ENCODE results near the gene LRP1.

The LRP1 gene

DNA sequence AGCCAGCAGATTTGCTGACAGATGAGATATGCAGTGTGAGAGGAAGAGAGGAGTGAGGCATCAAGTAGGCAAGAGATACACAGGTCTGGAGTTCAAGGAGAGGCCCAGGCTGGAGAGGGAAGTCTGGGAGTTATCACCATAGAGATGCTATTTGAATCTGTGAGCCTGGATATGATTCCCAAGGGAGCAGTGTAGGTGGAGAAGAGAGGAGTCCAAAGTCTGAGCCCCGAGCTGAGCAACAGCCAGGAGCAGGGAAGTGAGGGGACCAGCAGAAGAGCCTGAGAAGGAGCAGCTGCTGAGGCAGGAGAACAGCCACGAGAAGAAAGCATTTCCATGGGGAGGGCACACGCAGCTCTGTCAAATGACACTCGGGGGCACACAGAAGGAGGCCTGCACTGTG is 68.2 kb downstream of the LRP1 start:
- no peak for DNase-seq

DNA sequence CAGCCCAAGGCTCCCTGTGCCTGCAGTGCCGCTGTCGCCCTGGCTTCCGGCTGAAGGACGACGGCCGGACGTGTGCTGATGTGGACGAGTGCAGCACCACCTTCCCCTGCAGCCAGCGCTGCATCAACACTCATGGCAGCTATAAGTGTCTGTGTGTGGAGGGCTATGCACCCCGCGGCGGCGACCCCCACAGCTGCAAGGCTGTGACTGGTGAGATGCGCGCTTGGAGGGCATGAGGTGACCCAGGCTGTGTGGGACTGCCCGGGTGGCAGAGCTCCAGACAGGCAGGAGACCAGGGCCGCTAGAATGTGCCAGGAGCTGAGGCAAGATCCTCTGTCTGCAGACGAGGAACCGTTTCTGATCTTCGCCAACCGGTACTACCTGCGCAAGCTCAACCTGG is 68.7 kb downstream of the LRP1 start:
- no peak for DNase-seq

DNA sequence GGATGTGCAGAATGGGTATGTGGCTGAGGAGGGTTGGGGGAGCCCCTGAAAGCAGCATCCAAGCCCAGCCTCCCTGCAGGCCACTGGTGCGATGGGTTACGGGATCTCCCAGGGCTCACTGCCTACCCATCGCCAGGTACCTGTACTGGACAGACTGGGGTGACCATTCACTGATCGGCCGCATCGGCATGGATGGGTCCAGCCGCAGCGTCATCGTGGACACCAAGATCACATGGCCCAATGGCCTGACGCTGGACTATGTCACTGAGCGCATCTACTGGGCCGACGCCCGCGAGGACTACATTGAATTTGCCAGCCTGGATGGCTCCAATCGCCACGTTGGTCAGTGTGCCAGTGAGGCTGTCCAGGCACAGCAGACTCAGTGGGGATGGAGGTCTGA is 70.0 kb downstream of the LRP1 start:
- no peak for DNase-seq

DNA sequence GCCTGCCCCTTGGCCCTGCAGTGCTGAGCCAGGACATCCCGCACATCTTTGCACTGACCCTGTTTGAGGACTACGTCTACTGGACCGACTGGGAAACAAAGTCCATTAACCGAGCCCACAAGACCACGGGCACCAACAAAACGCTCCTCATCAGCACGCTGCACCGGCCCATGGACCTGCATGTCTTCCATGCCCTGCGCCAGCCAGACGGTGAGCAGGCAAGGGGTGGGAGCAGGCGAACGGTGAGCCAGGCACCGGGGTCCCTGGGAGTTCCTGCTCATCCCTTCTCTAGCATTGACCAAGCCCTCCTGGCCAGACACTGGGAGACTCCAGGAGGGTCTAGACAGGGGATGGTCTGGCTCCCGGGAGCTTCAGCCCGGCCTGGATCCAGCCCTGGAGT is 70.9 kb downstream of the LRP1 start:
- no peak for DNase-seq

DNA sequence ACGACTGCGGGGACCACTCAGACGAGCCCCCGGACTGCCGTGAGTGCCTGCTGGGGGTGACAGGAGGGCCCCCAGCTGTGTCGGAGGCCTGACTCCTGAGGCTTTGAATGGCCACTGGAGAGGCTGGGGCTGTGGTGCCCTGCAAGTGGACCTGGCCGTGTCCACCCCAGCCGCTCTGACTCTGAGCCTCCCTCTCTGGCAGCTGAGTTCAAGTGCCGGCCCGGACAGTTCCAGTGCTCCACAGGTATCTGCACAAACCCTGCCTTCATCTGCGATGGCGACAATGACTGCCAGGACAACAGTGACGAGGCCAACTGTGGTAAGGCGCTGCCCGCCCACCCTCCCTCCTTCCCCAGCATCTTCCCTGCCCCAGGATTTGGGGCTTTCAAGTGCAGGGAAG is 72.2 kb downstream of the LRP1 start:
- no peak for DNase-seq

DNA sequence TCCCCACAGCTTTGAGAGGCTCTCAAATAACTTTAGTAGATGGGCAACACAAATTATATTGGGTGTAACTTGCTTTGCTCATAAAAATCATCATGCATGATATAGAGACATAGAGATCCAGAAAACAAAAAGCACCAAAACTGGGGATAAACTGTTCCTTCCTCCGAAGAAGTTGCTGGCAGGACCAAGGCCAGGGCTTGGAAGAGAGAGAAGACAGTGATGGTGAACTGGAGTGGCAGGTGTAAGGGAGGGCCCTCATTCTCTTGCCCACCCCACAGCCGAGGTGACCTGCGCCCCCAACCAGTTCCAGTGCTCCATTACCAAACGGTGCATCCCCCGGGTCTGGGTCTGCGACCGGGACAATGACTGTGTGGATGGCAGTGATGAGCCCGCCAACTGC is 72.9 kb downstream of the LRP1 start:
- DNase-seq: no peak

DNA sequence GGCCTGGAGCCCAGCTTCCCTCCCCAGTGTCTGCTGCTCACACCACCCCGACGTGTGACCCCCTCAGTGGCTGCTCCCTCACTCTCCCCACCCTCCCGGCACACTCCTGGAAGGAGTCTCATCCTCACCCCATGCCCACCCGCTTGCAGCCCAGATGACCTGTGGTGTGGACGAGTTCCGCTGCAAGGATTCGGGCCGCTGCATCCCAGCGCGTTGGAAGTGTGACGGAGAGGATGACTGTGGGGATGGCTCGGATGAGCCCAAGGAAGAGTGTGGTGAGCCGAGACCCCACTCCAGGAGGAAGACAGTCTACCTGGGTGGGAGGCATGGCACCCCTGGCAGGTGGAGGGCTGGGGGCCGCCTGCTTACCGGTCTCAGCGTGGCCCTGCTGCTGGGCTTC is 73.3 kb downstream of the LRP1 start:
- DNase-seq: no peak

DNA sequence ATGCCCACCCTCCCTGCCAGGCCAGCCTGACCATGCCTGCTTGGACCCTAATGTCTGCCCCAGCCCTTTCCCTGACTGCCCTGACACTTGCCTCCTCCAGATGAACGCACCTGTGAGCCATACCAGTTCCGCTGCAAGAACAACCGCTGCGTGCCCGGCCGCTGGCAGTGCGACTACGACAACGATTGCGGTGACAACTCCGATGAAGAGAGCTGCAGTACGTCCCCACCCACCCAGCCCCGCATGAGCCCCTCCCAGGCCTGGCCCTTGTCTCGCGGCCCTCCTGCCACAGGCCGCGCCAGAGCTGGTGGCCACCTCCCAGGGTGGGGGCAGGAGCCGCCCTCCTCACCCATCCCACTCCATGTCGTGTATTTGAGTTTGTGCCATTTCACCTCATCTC is 74.0 kb downstream of the LRP1 start:
- no peak for DNase-seq

DNA sequence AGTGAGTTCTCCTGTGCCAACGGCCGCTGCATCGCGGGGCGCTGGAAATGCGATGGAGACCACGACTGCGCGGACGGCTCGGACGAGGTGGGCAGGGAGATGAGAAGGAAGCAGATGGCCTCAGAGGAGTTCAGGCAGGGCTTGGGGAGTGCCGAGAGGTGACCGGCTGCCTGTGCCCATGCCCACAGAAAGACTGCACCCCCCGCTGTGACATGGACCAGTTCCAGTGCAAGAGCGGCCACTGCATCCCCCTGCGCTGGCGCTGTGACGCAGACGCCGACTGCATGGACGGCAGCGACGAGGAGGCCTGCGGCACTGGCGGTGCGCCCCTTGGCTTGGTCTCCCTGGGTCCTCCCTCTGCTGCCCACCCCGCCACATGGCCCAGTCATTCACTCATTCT is 74.9 kb downstream of the LRP1 start:
- no peak for DNase-seq

DNA sequence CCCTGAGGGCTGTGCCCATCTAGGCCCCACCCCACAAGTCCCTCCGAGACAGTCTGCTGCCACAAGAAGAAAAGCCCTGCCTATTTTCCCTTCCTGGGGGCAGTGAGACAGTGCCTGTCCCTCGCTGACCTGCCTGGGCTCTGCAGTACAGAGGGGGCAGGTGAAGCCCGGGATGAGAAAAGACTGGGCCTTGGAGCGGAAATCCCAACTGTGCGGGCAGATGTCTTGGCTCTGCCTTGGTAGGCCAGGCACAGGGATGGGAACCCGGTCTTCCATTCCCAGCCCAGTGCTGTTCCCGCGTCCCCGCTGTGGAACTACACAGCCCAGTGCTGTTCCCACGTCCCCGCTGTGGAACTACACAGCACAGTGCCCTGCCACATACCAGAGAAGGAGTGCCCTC is 75.5 kb downstream of the LRP1 start:
- DNase-seq: no peak

DNA sequence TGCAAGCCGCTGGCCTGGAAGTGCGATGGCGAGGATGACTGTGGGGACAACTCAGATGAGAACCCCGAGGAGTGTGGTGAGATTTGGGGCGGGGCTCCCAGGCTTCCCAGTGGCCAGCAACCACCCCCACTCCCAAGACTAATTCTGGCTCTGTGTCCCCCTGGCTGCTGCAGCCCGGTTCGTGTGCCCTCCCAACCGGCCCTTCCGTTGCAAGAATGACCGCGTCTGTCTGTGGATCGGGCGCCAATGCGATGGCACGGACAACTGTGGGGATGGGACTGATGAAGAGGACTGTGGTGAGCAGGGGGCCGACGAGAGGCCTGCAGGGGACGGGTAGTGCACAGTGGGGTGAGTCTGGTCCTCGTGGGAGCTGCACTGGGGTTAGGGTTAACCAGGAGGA is 76.2 kb downstream of the LRP1 start:
- DNase-seq: no peak

DNA sequence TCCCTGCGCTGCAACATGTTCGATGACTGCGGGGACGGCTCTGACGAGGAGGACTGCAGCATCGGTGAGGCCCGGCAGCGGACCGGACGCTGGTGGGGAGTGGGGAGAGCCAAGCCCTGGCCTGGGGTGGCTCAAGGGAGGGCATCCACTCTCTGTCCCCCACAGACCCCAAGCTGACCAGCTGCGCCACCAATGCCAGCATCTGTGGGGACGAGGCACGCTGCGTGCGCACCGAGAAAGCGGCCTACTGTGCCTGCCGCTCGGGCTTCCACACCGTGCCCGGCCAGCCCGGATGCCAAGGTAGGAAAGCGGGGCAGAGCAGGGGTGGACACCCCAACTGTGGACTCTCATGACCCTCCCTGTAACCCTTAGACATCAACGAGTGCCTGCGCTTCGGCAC is 76.9 kb downstream of the LRP1 start:
- DNase-seq: no peak

DNA sequence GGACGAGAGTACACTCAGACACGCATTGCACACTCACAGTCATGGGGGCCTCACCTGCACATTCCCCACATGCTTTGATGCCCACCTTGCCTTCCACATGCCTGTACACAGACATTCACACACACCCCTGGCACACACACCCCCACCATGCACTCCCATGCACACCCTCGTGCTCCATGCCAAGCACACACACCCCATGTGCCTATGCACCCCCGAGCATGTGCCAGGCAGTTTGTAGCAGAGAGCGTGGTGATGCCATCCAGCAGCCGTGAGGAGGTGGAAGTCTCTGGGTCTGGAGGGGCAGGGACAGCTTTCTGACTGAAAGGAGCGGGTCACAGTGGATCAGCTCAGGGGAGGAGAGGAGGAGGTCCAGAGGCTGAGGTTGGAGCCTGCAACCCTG is 77.6 kb downstream of the LRP1 start:
- no peak for DNase-seq

DNA sequence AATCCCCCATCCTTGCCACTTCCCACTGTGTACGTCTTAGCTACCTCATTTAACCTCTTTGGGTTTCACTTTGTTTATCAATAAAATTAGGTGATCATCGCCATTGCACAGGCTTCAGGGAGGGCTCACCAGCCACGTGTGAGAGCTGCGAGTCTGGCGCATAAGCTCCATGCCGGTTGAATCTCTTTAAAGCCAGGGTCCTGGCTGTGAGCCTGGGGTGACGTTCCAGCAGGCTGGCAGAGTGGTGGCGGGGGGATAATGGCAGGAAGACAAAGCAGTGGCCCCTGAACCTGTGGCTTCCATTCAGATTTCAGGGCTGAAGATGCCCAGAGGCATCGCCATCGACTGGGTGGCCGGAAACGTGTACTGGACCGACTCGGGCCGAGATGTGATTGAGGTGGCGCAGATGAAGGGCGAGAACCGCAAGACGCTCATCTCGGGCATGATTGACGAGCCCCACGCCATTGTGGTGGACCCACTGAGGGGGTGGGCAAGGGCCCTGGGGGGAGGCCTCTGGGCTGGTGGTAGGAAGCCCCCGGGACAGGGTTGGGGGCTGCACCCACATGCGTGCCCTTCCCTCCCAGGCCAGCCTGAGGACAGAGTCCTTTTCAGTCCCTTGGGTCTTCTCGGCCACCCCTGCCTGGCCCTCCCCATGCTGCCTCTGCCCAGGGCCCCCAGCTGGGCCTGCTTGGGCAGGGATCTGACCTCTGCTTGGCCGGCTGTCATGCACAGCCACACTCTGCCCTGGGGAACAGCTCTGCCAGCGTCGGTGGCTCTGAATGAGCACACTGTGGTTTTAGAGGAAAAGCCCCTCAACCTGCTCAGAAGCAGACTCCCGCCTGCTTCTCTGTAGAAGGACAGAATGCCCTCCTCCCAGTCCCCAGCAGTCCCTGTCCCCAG is 79.7 kb downstream of the LRP1 start:
- no peak for DNase-seq

DNA sequence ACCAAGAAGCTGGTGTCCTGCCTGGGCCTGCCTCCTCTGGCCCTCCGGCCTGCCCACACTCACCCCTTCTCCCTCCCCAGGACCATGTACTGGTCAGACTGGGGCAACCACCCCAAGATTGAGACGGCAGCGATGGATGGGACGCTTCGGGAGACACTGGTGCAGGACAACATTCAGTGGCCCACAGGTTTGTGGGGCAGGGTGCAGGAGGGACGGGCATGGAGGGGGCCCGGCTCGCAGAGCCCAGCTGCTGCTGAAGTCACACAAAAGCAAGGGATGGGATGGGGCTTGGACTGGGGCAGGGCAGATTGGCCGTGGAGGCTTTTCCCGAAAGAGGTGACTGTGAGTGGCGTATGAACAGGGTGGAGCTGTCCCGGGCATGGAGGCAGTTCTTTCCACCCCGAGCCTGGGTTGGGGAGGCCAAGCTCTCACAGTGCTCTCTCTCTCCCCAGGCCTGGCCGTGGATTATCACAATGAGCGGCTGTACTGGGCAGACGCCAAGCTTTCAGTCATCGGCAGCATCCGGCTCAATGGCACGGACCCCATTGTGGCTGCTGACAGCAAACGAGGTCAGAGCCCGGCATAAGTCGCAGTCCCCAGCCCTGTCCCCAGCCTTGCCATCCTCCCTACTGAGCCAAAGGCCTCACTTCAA is 80.5 kb downstream of the LRP1 start:
- no peak for DNase-seq

DNA sequence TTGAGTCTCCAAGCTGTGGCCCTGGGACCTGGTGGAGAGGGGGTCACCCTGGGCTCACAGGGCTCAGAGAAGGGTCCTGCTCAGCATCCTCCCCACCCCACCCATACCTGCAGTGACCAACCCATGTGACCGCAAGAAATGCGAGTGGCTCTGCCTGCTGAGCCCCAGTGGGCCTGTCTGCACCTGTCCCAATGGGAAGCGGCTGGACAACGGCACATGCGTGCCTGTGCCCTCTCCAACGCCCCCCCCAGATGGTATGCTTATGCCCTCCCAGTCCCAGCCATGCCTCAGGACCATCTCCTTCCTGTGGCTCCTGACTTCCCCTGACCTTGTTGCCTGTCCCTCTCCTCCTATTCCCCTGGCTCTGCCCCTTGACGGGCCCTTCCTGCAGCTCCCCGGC is 81.6 kb downstream of the LRP1 start:
- DNase-seq: no peak

DNA sequence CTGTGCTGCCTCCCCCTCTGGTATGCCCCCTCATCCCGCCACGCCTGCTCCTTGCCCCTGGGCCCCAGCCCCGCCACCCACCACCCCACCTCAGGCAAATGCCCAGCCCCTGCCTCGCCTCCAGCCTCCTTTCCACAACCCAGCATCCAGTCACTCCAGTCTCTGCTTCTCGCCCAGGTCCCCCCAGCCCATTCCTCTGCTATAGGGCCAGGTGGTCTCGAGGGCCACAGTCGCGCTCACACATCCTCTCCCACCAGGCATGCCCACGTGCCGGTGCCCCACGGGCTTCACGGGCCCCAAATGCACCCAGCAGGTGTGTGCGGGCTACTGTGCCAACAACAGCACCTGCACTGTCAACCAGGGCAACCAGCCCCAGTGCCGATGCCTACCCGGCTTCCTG is 82.2 kb downstream of the LRP1 start:
- no peak for DNase-seq

DNA sequence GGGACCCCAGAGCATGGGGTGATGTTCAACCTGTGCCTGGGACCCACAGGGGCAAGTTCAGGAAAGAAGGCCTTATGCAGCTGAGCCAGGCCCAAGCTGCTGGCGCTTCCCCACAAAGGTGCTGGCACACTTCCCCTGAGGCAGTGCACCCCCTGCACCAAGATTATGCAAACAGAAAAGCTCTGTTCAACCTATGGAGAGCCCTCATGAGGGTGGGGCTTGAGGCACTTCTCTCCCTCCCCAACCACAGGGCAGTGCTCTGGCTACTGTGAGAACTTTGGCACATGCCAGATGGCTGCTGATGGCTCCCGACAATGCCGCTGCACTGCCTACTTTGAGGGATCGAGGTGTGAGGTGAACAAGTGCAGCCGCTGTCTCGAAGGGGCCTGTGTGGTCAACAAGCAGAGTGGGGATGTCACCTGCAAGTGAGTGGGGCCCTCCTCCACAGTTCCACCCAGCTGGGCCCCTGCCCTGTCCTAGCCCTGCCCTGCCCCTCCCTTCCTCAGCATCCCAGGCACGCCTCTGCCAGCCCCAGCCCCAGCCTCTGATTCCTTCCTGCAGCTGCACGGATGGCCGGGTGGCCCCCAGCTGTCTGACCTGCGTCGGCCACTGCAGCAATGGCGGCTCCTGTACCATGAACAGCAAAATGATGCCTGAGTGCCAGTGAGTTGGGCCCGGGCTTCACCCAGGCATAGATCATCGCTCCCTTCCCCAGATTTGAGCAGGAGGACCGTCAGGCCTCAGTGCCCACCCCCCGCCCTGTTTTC is 82.8 kb downstream of the LRP1 start:
- DNase-seq: no peak

DNA sequence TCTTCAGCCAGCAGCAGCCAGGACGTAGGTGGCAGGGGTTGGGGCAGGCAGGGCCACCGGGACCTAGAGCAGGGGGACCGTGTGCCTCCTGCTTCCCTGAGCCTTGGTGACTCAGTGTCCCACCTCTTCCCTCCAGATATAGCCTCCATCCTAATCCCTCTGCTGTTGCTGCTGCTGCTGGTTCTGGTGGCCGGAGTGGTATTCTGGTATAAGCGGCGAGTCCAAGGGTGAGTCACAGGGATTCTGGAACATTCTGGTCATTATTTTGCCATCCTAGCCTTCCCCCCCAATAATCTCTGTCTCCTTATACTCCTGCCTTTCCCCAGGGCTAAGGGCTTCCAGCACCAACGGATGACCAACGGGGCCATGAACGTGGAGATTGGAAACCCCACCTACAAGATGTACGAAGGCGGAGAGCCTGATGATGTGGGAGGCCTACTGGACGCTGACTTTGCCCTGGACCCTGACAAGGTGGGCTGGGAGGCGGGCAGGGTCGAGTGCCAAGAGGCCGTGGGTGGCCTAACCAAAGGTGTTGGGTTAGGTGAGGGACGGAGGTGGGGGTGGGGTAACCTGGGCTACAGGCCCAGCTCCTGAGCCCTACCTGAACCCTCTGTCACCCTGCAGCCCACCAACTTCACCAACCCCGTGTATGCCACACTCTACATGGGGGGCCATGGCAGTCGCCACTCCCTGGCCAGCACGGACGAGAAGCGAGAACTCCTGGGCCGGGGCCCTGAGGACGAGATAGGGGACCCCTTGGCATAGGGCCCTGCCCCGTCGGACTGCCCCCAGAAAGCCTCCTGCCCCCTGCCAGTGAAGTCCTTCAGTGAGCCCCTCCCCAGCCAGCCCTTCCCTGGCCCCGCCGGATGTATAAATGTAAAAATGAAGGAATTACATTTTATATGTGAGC is 83.8 kb downstream of the LRP1 start:
- DNase-seq: no peak

DNA sequence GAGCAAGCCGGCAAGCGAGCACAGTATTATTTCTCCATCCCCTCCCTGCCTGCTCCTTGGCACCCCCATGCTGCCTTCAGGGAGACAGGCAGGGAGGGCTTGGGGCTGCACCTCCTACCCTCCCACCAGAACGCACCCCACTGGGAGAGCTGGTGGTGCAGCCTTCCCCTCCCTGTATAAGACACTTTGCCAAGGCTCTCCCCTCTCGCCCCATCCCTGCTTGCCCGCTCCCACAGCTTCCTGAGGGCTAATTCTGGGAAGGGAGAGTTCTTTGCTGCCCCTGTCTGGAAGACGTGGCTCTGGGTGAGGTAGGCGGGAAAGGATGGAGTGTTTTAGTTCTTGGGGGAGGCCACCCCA is 84.4 kb downstream of the LRP1 start:
- no peak for DNase-seq

DNA sequence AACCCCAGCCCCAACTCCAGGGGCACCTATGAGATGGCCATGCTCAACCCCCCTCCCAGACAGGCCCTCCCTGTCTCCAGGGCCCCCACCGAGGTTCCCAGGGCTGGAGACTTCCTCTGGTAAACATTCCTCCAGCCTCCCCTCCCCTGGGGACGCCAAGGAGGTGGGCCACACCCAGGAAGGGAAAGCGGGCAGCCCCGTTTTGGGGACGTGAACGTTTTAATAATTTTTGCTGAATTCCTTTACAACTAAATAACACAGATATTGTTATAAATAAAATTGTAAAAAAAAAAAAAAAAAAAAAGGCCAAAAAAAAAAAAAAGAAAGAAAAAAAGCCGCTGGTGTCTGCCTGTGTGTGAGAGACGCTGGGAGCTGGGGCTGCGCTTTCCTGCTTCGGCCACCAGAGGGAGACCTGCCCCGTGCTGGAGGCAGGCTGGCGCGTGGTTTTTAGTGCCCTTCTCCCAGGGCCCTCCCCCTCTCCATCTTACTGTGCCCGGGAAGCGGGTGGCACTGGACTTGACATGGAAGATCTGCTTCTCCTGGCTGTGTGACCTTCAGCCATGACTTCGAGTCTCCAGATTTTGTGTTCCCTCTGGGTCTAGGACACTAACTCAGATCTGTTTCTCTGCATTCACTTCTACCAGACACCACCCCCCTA is 84.9 kb downstream of the LRP1 start:
- DNase-seq: peak; percentile 63

DNA sequence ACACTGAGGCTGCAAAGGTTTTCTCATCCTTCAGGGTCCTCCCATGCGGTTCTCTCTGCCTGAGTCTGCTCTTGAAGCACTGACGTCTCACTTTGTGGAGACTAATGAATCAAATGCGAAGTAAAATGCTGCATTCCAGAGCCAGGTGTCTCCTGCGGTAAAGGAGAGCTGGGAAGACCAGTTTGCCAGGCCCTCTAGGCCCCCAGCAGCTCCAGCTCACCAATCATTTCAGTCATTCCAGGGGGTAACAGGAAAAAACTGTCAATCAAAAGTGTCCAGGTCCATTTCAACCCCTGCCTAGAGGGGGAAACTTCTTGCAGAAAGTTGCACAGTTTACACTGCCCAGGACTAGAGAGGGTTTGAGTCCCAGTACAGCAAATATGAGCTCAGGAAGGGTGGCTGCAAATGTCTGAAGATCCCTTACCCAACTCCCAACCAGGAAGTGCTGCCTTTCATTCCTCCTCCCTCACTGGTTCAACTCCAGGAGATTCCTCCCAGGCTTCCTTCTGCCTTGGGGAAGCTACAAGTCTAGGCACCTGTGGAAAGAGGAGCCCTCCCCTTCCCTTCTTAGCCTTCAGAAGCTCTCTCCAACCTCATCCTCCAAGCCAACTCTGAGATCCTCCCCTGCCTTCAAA is 85.6 kb downstream of the LRP1 start:
- no peak for DNase-seq
